HCT116 (cell line): ENCODE measurements around the gene TMEM61. TPM values are rescaled to one million over a fixed set of nuclear protein-coding genes. Genes with fewer than 3 reads are reported as not detected.

ENCODE experiments used
- ATAC-seq: fragments of 200-7000 bp; cut with Tn5 transposase; 2 replicates; pipeline ENCODE4 v1.9.1; 2020; ENCODE audit warnings: mild to moderate bottlenecking, moderate library complexity
- BruUV-seq: library from RNA; stranded (reverse); fragments of 400-500 nt; replicated peaks from 2 replicates; lab custom pipeline; 2021; lab: Mats Ljungman, UMichigan
- CTCF ChIA-PET: fragments of 300-600 bp; sonication (Branson Sonifier 250); formaldehyde crosslinking; loops from one replicate; lab custom pipeline; 2021; ENCODE audit warnings: antibody characterized with exemption; lab: Charles Lee
- POLR2A ChIA-PET: fragments of 300-600, 350-600 bp; sonication (Branson Sonifier 250); formaldehyde crosslinking; loops from one replicate; lab custom pipeline; 2021; ENCODE audit warnings: antibody characterized with exemption; lab: Charles Lee
- RAD21 ChIA-PET, 2 experiments: fragments of 300-600 bp; sonication (Branson Sonifier 250); formaldehyde crosslinking; loops; one replicate each; lab custom pipeline; 2023; ENCODE audit warnings: low total read pairs in 2 of 2; ENCODE audit not compliant: uncharacterized antibody in 2 of 2, unreplicated experiment in 2 of 2, low non-redundant PET in 1 of 2; lab: Charles Lee
- DNase-seq: peaks from one replicate; pipeline ENCODE4 v3.0.0-alpha.2; 2010; ENCODE audit warnings: low read depth, low spot score
- H2AFZ ChIP-seq: fragments of 200-600 bp; shearing (Covaris generic), sonication (generic); 2 replicates; pipeline ENCODE4 v1.6.1; 2017; ENCODE audit warnings: low read depth, mixed run types, mixed read lengths, antibody characterized with exemption, low read length; ENCODE audit not compliant: poor library complexity, severe bottlenecking
- H3K27ac ChIP-seq: 2 replicates; pipeline ENCODE4 v1.5.1; 2012; ENCODE audit warnings: low read depth, low read length
- H3K27me3 ChIP-seq: fragments of 200-600 bp; sonication (generic); 2 replicates; pipeline ENCODE4 v1.6.1; 2016; ENCODE audit warnings: mixed run types, low read length, mixed read lengths; ENCODE audit not compliant: insufficient read depth
- H3K36me3 ChIP-seq, 2 experiments: fragments of 200-500 bp in 1 of 2; fragments of 200-600 bp in 1 of 2; sonication (Bioruptor generic) in 1 of 2; sonication (generic) in 1 of 2; 2 replicates each; pipeline versions ENCODE4 v1.5.1 to v1.6.1; 2014 to 2016; ENCODE audit warnings: low read length in 2 of 2, inconsistent platforms in 1 of 2, mixed read lengths in 1 of 2, mixed run types in 1 of 2; ENCODE audit not compliant: insufficient read depth in 2 of 2, control insufficient read depth in 1 of 2
- H3K4me1 ChIP-seq, 2 experiments: fragments of 200-600 bp in 1 of 2; sonication (generic) in 1 of 2; 2 replicates each; pipeline versions ENCODE4 v1.5.1 to v1.6.1; 2012 to 2017; ENCODE audit warnings: low read length in 2 of 2, inconsistent platforms in 1 of 2, mild to moderate bottlenecking in 1 of 2, mixed read lengths in 1 of 2, mixed run types in 1 of 2, moderate library complexity in 1 of 2; ENCODE audit not compliant: insufficient read depth in 2 of 2, control insufficient read depth in 1 of 2
- H3K4me2 ChIP-seq: fragments of 200-600 bp; sonication (generic); 2 replicates; pipeline ENCODE4 v1.6.1; 2017; ENCODE audit warnings: mixed run types, low read length, mixed read lengths
- H3K4me3 ChIP-seq, 2 experiments: fragments of 200-600 bp in 1 of 2; sonication (generic) in 1 of 2; replicated peaks in 1 of 2; 2 replicates each; pipeline ENCODE4 v1.5.1; 2011 to 2016; ENCODE audit warnings: low read length in 2 of 2, control low read depth in 1 of 2, low read depth in 1 of 2, mild to moderate bottlenecking in 1 of 2, mixed read lengths in 1 of 2, mixed run types in 1 of 2
- H3K79me2 ChIP-seq: fragments of 200-600 bp; sonication (generic); 2 replicates; pipeline ENCODE4 v1.6.1; 2017; ENCODE audit warnings: mild to moderate bottlenecking, mixed run types, low read length, moderate library complexity, mixed read lengths; ENCODE audit not compliant: insufficient read depth
- H3K9ac ChIP-seq: fragments of 200-600 bp; sonication (generic); 2 replicates; pipeline ENCODE4 v1.6.1; 2016; ENCODE audit warnings: low read length, mixed read lengths
- H3K9me2 ChIP-seq: fragments of 200-600 bp; sonication (generic), shearing (Covaris generic); 2 replicates; pipeline ENCODE4 v1.6.1; 2017; ENCODE audit warnings: mixed run types, mild to moderate bottlenecking, moderate library complexity; ENCODE audit not compliant: insufficient read depth
- H3K9me3 ChIP-seq, 2 experiments: fragments of 200-500 bp in 1 of 2; fragments of 200-600 bp in 1 of 2; sonication (Bioruptor generic) in 1 of 2; sonication (generic) in 1 of 2; 2 replicates each; pipeline ENCODE4 v1.6.1; 2014 to 2017; ENCODE audit warnings: low read length in 2 of 2, mixed read lengths in 2 of 2, inconsistent platforms in 1 of 2, low read depth in 1 of 2, mild to moderate bottlenecking in 1 of 2, mixed run types in 1 of 2, moderate library complexity in 1 of 2; ENCODE audit not compliant: control insufficient read depth in 1 of 2, insufficient read depth in 1 of 2
- H4K20me1 ChIP-seq: fragments of 200-600 bp; sonication (generic), shearing (Covaris generic); 2 replicates; pipeline ENCODE4 v1.6.1; 2017; ENCODE audit warnings: mixed run types, mild to moderate bottlenecking, moderate library complexity; ENCODE audit not compliant: insufficient read depth
- ATF3 ChIP-seq: IDR thresholded peaks from 2 replicates; pipeline ENCODE4 v1.6.1; 2012
- CBX3 ChIP-seq: IDR thresholded peaks from 2 replicates; pipeline ENCODE4 v1.6.1; 2012; ENCODE audit warnings: low read depth
- CEBPB ChIP-seq: IDR thresholded peaks from 2 replicates; pipeline ENCODE4 v1.6.1; 2012; ENCODE audit warnings: low read depth
- EZH2 ChIP-seq: fragments of 200-600 bp; sonication (generic); IDR thresholded peaks from 2 replicates; pipeline ENCODE4 v1.6.1; 2017; ENCODE audit warnings: antibody characterized with exemption, mixed run types
- FOSL1 ChIP-seq: IDR thresholded peaks from 2 replicates; pipeline ENCODE4 v1.6.1; 2012; ENCODE audit warnings: low read depth
- JUND ChIP-seq: IDR thresholded peaks from 2 replicates; pipeline ENCODE4 v1.6.1; 2012
- POLR2A ChIP-seq: IDR thresholded peaks from 2 replicates; pipeline ENCODE4 v1.7.0; 2011; ENCODE audit warnings: borderline replicate concordance; ENCODE audit not compliant: insufficient read depth, insufficient read length; ENCODE audit errors: extremely low read depth
- POLR2AphosphoS5 ChIP-seq: IDR thresholded peaks from 2 replicates; pipeline ENCODE4 v1.6.1; 2011; ENCODE audit warnings: mild to moderate bottlenecking, low read depth, low read length, moderate library complexity
- REST ChIP-seq: IDR thresholded peaks from 2 replicates; pipeline ENCODE4 v1.6.1; 2012; ENCODE audit warnings: low read depth
- SIN3A ChIP-seq: IDR thresholded peaks from 2 replicates; pipeline ENCODE4 v1.6.1; 2012; ENCODE audit warnings: low read depth
- SP1 ChIP-seq: IDR thresholded peaks from 2 replicates; pipeline ENCODE4 v1.6.1; 2012; ENCODE audit warnings: low read depth
- SRF ChIP-seq: IDR thresholded peaks from 2 replicates; pipeline ENCODE4 v1.6.1; 2012; ENCODE audit warnings: low read depth
- TCF7L2 ChIP-seq: IDR thresholded peaks from 2 replicates; pipeline ENCODE4 v1.7.0; 2011; ENCODE audit warnings: borderline replicate concordance, inconsistent platforms; ENCODE audit not compliant: insufficient read depth, insufficient read length; ENCODE audit errors: extremely low read depth
- YY1 ChIP-seq: IDR thresholded peaks from 2 replicates; pipeline ENCODE4 v1.6.1; 2011; ENCODE audit warnings: low read length, low read depth, moderate library complexity, mild to moderate bottlenecking; ENCODE audit not compliant: insufficient replicate concordance; ENCODE audit errors: extremely low read depth
- ZBTB33 ChIP-seq: IDR thresholded peaks from 2 replicates; pipeline ENCODE4 v1.6.1; 2011; ENCODE audit warnings: mild to moderate bottlenecking, low read length, moderate library complexity; ENCODE audit not compliant: insufficient replicate concordance; ENCODE audit errors: extremely low read depth
- ZFX ChIP-seq: fragments of 450-650 bp; IDR thresholded peaks from 2 replicates; pipeline ENCODE4 v1.6.1; 2017
- ZNF274 ChIP-seq: fragments of 200-500 bp; sonication (Bioruptor generic); IDR thresholded peaks from 2 replicates; pipeline ENCODE4 v1.6.1; 2014; ENCODE audit warnings: mild to moderate bottlenecking, low read depth, low read length, inconsistent platforms
- intact Hi-C: fragments of 100-400 bp; cut with micrococcal nuclease; formaldehyde crosslinking; loops from 2 replicates; pipeline ENCODE4 v1.10.0; 2022
- total RNA-seq: library from RNA; stranded (reverse); gene quantifications from one replicate; pipeline ENCODE4 v1.2.1, GENCODE V29; 2021; ENCODE audit not compliant: unreplicated experiment

The TMEM61 gene
- total RNA-seq, 1 experiment from 2014 or later: 4.4 TPM

- H3K36me3 ChIP-seq: no peaks in the 10 kb centered on the region
- RAD21 ChIA-PET: no interaction called here
- peaks cover 21 to 63% of the 10 kb centered on the region in 2 experiments for H3K4me1 ChIP-seq
- no peaks in the 10 kb centered on the region for H3K9me3 ChIP-seq
- POLR2A ChIA-PET: no interaction called here
- no peak overlapping the region for H3K4me2 ChIP-seq
- H3K9ac ChIP-seq: no peak overlapping the region
- CTCF ChIA-PET: no interaction called here
- no peaks in the 10 kb centered on the region for H3K9me2 ChIP-seq
- BruUV-seq: no TSS peak
- H3K27ac ChIP-seq: no peak overlapping the region
- H3K4me3 ChIP-seq: no peak overlapping the region
- H4K20me1 ChIP-seq: no peaks in the 10 kb centered on the region
- no peaks in the 10 kb centered on the region for H3K79me2 ChIP-seq
- H3K27me3 ChIP-seq: no peaks in the 10 kb centered on the region
- no peak for TF ChIP-seq SIN3A
- intact Hi-C loops: no loop called here
- ATAC-seq (no peak), DNase-seq (no peak)
- no peak overlapping the region for H2AFZ ChIP-seq
Measured at GRCh38 chr1:54968551-54968950, 11.9 kb upstream of the TMEM61 start.

- H3K9ac ChIP-seq: no peak overlapping the region
- no peaks in the 10 kb centered on the region for H3K9me3 ChIP-seq
- H3K79me2 ChIP-seq: no peaks in the 10 kb centered on the region
- no peaks in the 10 kb centered on the region for H3K9me2 ChIP-seq
- ChIA-PET RAD21 (no interaction called here), CTCF (no interaction called here), POLR2A (no interaction called here)
- H3K4me1 ChIP-seq: peaks cover 21 to 65% of the 10 kb centered on the region in 2 experiments
- H3K27ac ChIP-seq: no peak overlapping the region
- no peak for DNase-seq
- no peaks in the 10 kb centered on the region for H3K27me3 ChIP-seq
- TF ChIP-seq ZNF274: no peak
- no peak for TF ChIP-seq POLR2A
- TF ChIP-seq CBX3: no peak
- no peak for TF ChIP-seq ZBTB33
- TF ChIP-seq JUND: no peak
- TF ChIP-seq YY1: no peak
- no peak for TF ChIP-seq ATF3
- TF ChIP-seq EZH2: no peak
- TF ChIP-seq SP1: no peak
- TF ChIP-seq TCF7L2: no peak
- TF ChIP-seq FOSL1: no peak
- TF ChIP-seq REST: no peak
- no peak for TF ChIP-seq ZFX
- no peak for TF ChIP-seq CEBPB
- no peak for TF ChIP-seq SRF
- TF ChIP-seq POLR2AphosphoS5: no peak
- H3K4me3 ChIP-seq: no peak overlapping the region
- H2AFZ ChIP-seq: no peak overlapping the region
- no peaks in the 10 kb centered on the region for H3K36me3 ChIP-seq
- H4K20me1 ChIP-seq: no peaks in the 10 kb centered on the region
- 0 out of 2 replicates have a peak overlapping the region, but pooled peaks have one; percentile 22 for H3K4me2 ChIP-seq
- no TSS peak for BruUV-seq
- intact Hi-C loops: no loop called here
- no peak for ATAC-seq
Measured at GRCh38 chr1:54969879-54970278, 10.5 kb upstream of the TMEM61 start.
